Measurements from ENCODE around the gene GATD1.

Gene GATD1

GRCh38 chr11:795634-796564, 18.6 kb upstream of the GATD1 start:
- peak; percentile 89 for DNase-seq (ENCODE audit: low spot score)

- DNase-seq (ENCODE audit: low spot score), result no peak
Observed at GRCh38 chr11:794766-795633, 17.7 kb upstream of the GATD1 start.

GRCh38 chr11:794013-794765, 16.9 kb upstream of the GATD1 start:
- DNase-seq (ENCODE audit: low spot score), result no peak

GRCh38 chr11:793556-793955, 16.3 kb upstream of the GATD1 start:
- no peak for DNase-seq (ENCODE audit: low spot score)

DNA sequence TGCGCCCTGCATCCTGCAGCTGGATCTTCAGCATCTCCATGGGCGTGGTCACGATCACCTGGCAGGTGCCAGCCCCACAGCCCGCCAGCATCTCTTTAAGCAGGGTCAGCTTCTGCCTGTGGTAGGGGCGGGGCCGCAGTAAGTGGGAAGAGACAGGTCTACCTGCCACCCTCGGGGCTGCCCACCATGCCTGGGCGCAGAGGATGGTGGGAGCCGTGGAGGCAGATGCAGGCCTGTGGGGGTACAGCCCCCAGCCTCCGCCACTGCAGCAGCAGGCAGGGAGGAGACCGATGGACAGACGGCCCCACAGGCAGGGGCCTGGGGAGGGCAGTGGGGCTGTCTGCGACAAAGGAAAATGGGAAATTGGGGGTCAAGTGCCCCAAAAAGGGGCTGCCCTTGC, 15.6 kb upstream of the GATD1 start:
- no peak for DNase-seq (ENCODE audit: low spot score)

DNA sequence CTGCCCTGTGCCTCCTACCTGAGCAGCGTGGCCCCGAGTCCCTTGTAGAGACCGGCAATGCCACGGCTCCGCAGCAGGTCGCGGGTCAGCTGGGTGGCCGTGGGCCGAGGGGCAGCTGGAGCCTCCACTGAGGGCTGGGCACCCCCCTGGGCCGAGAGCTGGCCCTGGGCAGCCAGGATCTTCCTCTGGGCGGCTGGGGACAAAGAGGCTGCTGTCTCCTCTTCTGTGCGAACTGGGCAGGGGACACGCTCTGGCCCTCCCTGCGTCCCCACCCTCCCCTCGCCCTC, 15.2 kb upstream of the GATD1 start:
- DNase-seq (ENCODE audit: low spot score), result no peak

DNA sequence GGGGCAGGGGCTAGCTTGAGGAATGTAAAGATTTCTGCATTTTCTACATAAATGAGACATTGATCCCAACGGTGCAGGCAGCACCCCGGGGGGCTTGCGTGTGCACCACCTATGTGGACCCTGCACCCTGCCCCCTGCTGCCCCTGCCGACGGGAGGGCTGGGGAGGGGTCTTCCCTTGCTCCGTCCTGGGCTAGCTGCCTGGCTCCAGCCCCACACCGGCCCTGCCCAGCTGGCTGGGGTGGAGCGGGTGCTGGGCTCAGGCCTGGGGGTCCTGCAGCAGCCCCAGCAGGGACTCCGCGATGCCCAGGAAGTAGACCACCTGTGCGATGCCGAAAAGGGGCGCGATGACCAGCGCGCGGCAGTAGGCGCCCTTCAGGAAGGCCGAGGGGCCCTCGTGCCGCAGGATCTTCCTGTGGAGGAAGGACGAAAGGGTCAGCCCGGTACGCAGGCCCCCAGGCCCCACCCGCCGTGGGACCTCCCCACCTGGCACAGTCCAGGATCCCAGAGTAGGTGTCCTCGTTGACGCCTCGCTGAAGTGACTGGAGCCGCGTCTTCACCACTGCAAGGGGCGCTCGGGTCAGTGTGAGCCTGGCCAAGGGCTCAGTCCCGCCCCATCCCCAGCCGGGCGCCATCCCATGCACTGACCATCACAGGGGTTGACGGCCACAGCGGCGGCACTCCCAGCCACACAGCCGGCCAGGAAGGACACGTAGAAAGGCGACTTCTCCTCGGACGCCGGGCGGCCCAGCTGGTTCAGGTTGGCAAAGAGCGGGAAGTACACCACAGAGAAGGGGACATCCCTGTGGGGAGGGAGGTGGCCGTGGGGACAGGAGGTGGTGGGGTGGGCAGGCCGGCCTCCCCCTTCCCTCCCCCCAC, 14.6 kb upstream of the GATD1 start:
- no peak for DNase-seq (ENCODE audit: low spot score)

DNA sequence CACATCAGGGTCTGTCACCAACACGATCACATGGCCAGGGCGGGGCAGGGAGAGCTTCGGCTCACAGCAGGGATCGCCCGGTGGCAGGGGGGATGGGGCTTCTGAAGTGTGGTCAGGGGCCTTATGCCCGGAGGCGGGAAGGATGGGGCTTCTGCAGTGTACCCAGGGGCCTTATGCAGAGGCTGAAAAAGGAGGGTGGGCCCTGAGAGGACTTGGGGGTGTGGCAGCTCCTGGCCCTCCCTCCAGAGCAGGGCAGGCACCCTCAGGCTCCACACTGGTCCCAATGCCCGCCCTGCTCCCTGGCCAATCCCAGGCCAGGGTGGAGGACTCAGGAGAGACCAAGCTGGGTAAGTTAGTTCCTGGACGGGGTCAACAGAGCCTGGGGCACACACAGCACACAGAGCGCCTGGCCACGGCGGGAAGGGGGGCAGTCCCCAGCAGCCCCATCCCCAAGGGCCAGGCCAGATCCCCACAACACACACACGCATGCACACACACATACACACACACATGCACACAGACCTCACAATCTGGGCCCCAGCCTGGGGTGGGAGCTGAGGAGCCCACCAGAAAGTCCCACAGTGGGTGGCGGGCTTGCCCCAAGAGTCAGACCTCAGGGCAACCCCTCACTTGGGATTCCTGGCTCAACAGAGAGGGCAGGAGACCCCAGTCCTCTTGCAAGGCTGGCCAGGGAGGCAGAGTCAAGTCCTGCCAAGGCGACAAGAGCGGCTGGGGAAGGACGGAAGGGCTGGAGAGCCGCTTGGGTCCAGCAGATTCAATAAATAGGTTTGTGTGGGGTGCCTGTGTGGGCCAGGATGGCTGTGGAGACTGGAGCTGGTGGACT, 13.7 kb upstream of the GATD1 start:
- DNase-seq (ENCODE audit: low spot score), result no peak

DNA sequence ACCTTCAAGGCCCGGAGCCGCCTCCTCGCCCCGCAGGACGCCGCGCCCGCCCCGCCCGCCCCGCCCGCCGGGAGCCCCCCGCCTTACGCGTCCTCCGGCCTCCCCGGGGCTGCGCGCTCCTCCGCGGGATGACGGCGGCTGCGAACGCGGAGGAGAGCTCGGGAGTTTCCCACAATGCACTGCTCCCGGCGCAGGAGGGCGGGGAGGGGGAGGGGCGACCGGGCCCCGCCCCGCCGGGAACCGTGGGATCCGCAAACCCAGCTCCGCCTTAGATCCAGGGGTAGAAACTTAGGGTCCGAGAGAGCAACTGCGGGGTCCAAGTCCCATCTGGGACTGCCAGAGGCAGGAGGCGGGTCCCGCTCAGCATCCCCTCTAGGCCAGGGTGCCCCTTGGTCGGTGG, 12.7 kb upstream of the GATD1 start, which contains the start of gene CEND1:
CEND1 (minus strand) TSS at position 148 of the 400 bp plus-strand sequence. CDS start 1,514 bp downstream, outside the sequence.
- DNase-seq (ENCODE audit: low spot score), result no peak

- DNase-seq (ENCODE audit: low spot score), result no peak
Observed at GRCh38 chr11:788953-789940, 12.0 kb upstream of the GATD1 start.

DNA sequence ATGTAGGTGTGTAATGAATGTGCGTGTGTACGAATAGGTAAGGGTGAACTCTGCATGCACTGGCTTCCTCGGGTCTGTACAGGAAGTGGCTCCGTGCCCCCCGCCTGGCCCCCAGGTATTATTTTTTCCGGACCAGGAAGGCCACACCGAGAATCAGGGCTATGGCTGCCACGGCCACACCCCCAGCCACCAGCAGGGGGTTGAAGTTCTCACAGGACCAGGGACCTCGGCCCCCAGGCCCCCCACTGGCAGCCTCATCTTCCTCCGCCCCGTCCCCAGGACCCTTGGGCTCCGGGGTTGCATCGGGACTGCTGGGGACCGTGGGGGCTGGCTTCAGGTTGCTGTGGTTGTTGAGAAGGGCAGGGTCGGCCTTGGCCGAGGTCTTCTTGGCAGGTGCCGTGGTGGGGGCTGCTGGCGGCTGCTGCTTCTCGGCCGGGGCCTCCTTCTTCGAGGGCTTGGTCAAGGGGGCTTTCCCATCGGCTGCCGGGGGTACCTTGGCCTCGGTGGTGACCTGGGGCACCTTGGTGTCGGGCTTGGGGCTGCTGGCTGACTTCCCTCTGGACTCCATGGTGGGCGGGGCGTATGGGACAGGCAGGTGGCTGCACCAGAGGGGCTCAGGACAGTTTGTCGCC, 10.8 kb upstream of the GATD1 start:
- no peak for DNase-seq (ENCODE audit: low spot score)

- no peak for DNase-seq (ENCODE audit: low spot score)
Observed at GRCh38 chr11:787084-787675, 9.9 kb upstream of the GATD1 start.

DNA sequence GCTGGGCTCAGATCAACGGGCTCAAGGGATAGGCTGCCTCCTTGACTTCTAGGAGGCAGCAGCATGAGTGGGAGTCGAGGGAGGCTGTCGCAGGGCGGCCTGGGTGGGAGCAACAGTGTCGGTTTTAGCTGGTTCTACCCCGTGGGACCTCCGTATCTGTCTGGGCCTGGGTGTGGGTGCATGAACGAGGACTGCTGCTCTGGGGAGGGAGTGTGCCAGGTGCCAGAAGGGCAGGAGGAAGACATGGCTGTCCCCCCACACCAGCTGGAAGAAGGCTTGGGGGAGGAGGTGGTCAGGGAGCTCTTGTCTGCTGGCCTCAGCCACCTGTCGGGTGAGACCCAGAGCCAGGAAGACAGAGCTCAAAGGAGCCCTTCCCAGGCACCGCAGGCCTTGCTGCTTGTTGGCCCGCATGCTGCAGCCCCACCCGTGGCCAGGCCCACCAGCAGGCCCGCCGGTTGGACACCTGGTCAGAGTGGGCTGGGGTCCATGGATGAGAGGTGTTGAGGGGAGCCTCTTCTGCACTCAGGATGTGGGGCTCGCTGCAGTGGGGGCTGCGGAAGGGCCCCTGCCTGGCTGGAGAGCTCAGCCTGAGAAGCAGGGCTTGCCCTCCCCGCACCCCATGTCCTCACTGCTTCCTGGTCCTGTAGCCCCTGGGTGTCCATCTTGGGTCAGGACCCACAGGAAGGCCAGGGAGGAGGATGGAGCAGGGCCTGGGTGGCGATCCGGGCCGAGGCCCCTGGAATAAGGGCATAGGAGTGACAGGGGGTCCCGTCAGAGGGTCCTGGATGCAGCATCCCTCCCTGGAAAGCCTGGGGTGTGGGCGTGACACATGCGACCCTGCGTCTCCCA, 9.2 kb upstream of the GATD1 start:
- DNase-seq (ENCODE audit: low spot score), result no peak

DNA sequence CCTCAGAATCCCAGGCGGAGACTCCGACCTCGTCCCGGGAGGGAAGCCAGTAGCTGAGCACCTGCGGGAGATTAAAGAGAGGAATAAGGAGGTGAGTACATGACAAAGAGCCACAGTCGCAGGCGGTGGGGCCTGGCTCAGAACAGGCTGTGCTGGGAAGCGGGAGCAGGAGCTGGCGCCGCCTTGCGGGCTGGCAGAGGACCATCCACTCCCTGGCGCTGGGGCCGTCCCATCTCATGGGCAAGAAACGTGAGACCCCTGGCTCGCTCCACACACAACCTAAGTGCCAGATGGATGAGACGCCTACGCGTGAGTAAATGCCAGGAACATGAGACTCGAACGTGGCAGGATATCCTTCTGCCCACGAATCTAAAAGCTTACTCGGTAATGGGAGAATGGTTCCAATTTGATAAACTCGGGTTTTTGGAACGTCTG, 6.3 kb upstream of the GATD1 start:
- peak; percentile 86 for DNase-seq (ENCODE audit: low spot score)

DNA sequence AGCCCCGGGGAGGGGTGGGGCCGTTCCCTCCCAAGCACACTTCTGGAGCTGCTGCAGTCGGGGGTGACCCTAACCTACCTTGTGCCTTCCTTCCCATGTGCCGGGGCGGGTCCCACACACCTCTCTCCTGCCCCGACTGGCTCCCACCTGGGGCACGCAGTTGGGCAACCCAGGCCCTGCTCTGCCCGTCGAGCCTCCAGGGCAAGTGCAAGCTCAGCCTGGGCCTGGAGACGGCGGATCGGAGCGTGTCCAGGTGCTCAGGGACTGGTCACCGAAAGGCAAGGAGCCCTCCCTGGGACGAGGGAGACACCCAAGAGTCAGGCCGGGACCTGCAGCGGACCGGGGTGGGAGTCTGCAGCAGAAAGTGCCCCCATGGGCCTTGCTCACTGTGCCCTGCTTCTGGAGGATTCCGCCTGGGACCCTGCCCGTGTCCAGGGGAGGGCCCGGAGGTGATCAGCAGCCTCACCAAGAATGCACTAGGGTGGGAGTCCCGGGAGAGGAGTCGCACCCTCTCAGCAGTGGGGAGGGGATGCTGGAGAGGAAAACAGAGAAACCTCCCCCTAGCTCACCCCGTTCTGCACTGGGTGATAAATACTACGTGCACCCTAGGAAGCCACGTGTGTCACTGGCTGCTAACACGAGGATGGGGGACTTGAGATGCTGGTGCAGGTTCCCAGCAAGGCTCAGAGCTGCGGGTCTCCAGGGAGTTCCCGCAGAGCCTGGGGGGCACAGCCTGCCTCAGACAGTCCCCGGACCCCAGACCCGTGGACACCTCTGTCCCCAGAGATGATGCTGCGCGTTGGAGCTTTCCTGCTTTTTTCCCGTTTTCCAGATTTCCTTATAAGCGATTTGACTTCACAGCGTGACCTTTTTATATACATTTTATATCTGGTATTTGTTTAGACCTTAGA, 5.2 kb upstream of the GATD1 start:
- no peak for DNase-seq (ENCODE audit: low spot score)

GRCh38 chr11:779955-780532, 2.8 kb upstream of the GATD1 start:
- DNase-seq (ENCODE audit: low spot score), result no peak

Measured in left forelimb (tissue), 1 donor.